TTC549 (cell line): Measurements from ENCODE around the gene PCDHB8.
"Not testable (repeated sequence)": the region's sequence is repeated elsewhere in the genome, so short reads cannot be mapped to it uniquely, and the experiment has no call there.

Source experiments
- FAIRE-seq: peaks from 2 replicates; lab custom pipeline; 2012; peaks lifted over from hg19 to GRCh38; lab: Jason Lieb, UNC

Gene PCDHB8

GRCh38 chr5:141184117-141184855, 6.7 kb downstream of the PCDHB8 start:
- not testable (repeated sequence) for FAIRE-seq

- no peak for FAIRE-seq
These were observed 9.4 kb downstream of the PCDHB8 start, which contains the start of gene PCDHB9 for GRCh38 chr5:141186897-141187512. PCDHB9 (plus strand) TSS chr5:141187161; CDS start chr5:141187319, 158 bp downstream.

GRCh38 chr5:141188682-141189081, 11.1 kb downstream of the PCDHB8 start:
- not testable (repeated sequence) for FAIRE-seq

GRCh38 chr5:141189131-141189530, 11.5 kb downstream of the PCDHB8 start:
- FAIRE-seq = not testable (repeated sequence)

- FAIRE-seq = no peak
These were observed 14.6 kb downstream of the PCDHB8 start, which contains the start of gene PCDHB10 for GRCh38 chr5:141192110-141192725. PCDHB10 (plus strand) TSS chr5:141192353; CDS start chr5:141192553, 200 bp downstream.

- FAIRE-seq = not testable (repeated sequence)
These were observed 16.7 kb downstream of the PCDHB8 start for GRCh38 chr5:141194332-141194731.

- no peak for FAIRE-seq
These were observed 18.8 kb downstream of the PCDHB8 start for GRCh38 chr5:141196363-141196762.

GRCh38 chr5:141199359-141200235, 22.0 kb downstream of the PCDHB8 start, which contains the start of gene PCDHB11:
PCDHB11 (plus strand) TSS chr5:141199627; CDS start chr5:141199775, 148 bp downstream.
- peak; percentile 91 for FAIRE-seq

GRCh38 chr5:141201126-141201525, 23.5 kb downstream of the PCDHB8 start:
- FAIRE-seq = not testable (repeated sequence)

GRCh38 chr5:141201646-141202045, 24.1 kb downstream of the PCDHB8 start:
- not testable (repeated sequence) for FAIRE-seq

- no peak for FAIRE-seq
These were observed 30.9 kb downstream of the PCDHB8 start, which contains the start of gene PCDHB12 for GRCh38 chr5:141208478-141208877. PCDHB12 (plus strand) TSS chr5:141208719; CDS start chr5:141208908, 189 bp downstream.

GRCh38 chr5:141210281-141210680, 32.7 kb downstream of the PCDHB8 start:
- not testable (repeated sequence) for FAIRE-seq

GRCh38 chr5:141210849-141211248, 33.3 kb downstream of the PCDHB8 start:
- not testable (repeated sequence) for FAIRE-seq

GRCh38 chr5:141213656-141214339, 36.2 kb downstream of the PCDHB8 start, which contains the start of gene PCDHB13:
PCDHB13 (plus strand) TSS chr5:141213919; CDS start chr5:141214124, 205 bp downstream.
- not testable (repeated sequence) for FAIRE-seq

- not testable (repeated sequence) for FAIRE-seq
These were observed 37.0 kb downstream of the PCDHB8 start for GRCh38 chr5:141214583-141214982.

GRCh38 chr5:141215504-141215903, 37.9 kb downstream of the PCDHB8 start:
- FAIRE-seq = not testable (repeated sequence)

GRCh38 chr5:141216035-141216434, 38.4 kb downstream of the PCDHB8 start:
- not testable (repeated sequence) for FAIRE-seq

GRCh38 chr5:141223112-141223783, 45.7 kb downstream of the PCDHB8 start, which contains the start of gene PCDHB14:
PCDHB14 (plus strand) TSS chr5:141223343; CDS start chr5:141223506, 163 bp downstream.
- peak; percentile 71 for FAIRE-seq

GRCh38 chr5:141224844-141225243, 47.3 kb downstream of the PCDHB8 start:
- FAIRE-seq = not testable (repeated sequence)

- FAIRE-seq = not testable (repeated sequence)
These were observed 47.8 kb downstream of the PCDHB8 start for GRCh38 chr5:141225421-141225820.
